Bronchial epithelial cell (primary cell): ENCODE results near the gene TTC19. TPM values are rescaled to one million over a fixed set of nuclear protein-coding genes. Genes with fewer than 3 reads are reported as not detected.
"Not testable (repeated sequence)": the region's sequence is repeated elsewhere in the genome, so short reads cannot be mapped to it uniquely, and the experiment has no call there.

Experiments
- DNase-seq: peaks from one replicate; pipeline ENCODE4 v3.0.0-alpha.2; 2010; ENCODE audit warnings: low read depth
- FAIRE-seq: peaks from 2 replicates; lab custom pipeline; 2011; peaks lifted over from hg19 to GRCh38; lab: Jason Lieb, UNC
- H3K27me3 ChIP-seq: 2 replicates; pipeline ENCODE4 v1.5.1; 2011; ENCODE audit warnings: low read length; ENCODE audit not compliant: control insufficient read depth, insufficient read depth
- H3K36me3 ChIP-seq: 2 replicates; pipeline ENCODE4 v1.5.1; 2011; ENCODE audit warnings: low read length; ENCODE audit not compliant: control insufficient read depth, insufficient read depth
- H3K4me3 ChIP-seq: 2 replicates; pipeline ENCODE4 v1.5.1; 2011; ENCODE audit warnings: mild to moderate bottlenecking, low read depth, low read length, control low read depth
- CTCF ChIP-seq: IDR thresholded peaks from 2 replicates; pipeline ENCODE4 v1.5.1; 2011; ENCODE audit warnings: mild to moderate bottlenecking, moderate library complexity, low read length, control low read depth, inconsistent platforms; ENCODE audit not compliant: insufficient read depth, severe bottlenecking
- total RNA-seq: library from RNA; depleted of rRNA; stranded (reverse); fragments of >200 nt; gene quantifications from 2 replicates; pipeline ENCODE4 v1.2.1, GENCODE V29; 2014

Gene TTC19
- total RNA-seq, 1 donor from 2014 or later: 34.8 TPM

GRCh38 chr17:15977894-15978293 is 21.7 kb upstream of the TTC19 start:
- no peak overlapping the region for H3K4me3 ChIP-seq
- DNase-seq (no peak), FAIRE-seq (no peak)
- peaks cover 3% of the 10 kb centered on the region for H3K36me3 ChIP-seq
- H3K27me3 ChIP-seq: no peaks in the 10 kb centered on the region
- no peak for TF ChIP-seq CTCF

GRCh38 chr17:15978606-15979005 is 21.0 kb upstream of the TTC19 start:
- Histone ChIP-seq H3K36me3 (peaks cover 3% of the 10 kb centered on the region), H3K4me3 (no peak overlapping the region), H3K27me3 (no peaks in the 10 kb centered on the region)
- TF ChIP-seq CTCF: no peak
- no peak for DNase-seq
- FAIRE-seq: no peak

- not testable (repeated sequence) for H3K36me3 ChIP-seq, FAIRE-seq, H3K4me3 ChIP-seq, H3K27me3 ChIP-seq, DNase-seq
Measured at GRCh38 chr17:15979013-15979412, 20.6 kb upstream of the TTC19 start.

GRCh38 chr17:15981208-15981607 is 18.4 kb upstream of the TTC19 start:
- no peaks in the 10 kb centered on the region for H3K27me3 ChIP-seq
- DNase-seq (peak; percentile 50), FAIRE-seq (no peak)
- no peak for TF ChIP-seq CTCF
- peaks cover 5% of the 10 kb centered on the region for H3K36me3 ChIP-seq
- H3K4me3 ChIP-seq: no peak overlapping the region

GRCh38 chr17:15981646-15982580 is 17.7 kb upstream of the TTC19 start:
- Histone ChIP-seq H3K27me3 (no peaks in the 10 kb centered on the region), H3K4me3 (no peak overlapping the region), H3K36me3 (peaks cover 5% of the 10 kb centered on the region)
- FAIRE-seq (no peak), DNase-seq (peak; percentile 77)
- TF ChIP-seq CTCF: no peak

GRCh38 chr17:15996322-15996721 is 3.3 kb upstream of the TTC19 start:
- peaks cover 3% of the 10 kb centered on the region for H3K36me3 ChIP-seq
- FAIRE-seq (no peak), DNase-seq (no peak)
- H3K4me3 ChIP-seq: no peak overlapping the region
- no peaks in the 10 kb centered on the region for H3K27me3 ChIP-seq
- TF ChIP-seq CTCF: no peak
